HEK293 (cell line): Measurements from ENCODE around the gene MYOCOS.
"Not testable (repeated sequence)": the region's sequence is repeated elsewhere in the genome, so short reads cannot be mapped to it uniquely, and the experiment has no call there.

Experiments
- CTCF ChIA-PET: fragments of 350-600 bp; formaldehyde crosslinking; extraction: SDS; loops from one replicate; lab custom pipeline; 2021; ENCODE audit warnings: antibody characterized with exemption; lab: Yijun Ruan, JAX
- POLR2A ChIA-PET: fragments of 300-600 bp; formaldehyde crosslinking; extraction: SDS; loops from one replicate; lab custom pipeline; 2020; ENCODE audit warnings: antibody characterized with exemption, inconsistent platforms; lab: Yijun Ruan, JAX
- H3K27ac ChIP-seq: fragments of 200-500 bp; sonication (Bioruptor generic); 2 replicates; pipeline ENCODE4 v1.5.1; 2014; ENCODE audit warnings: low read depth, low read length, control low read depth, inconsistent platforms; ENCODE audit errors: extremely low read depth
- H3K36me3 ChIP-seq, 2 experiments: fragments of 200-500 bp in 1 of 2; sonication (Bioruptor generic) in 1 of 2; 1 replicate in 1 of 2; 2 replicates in 1 of 2; pipeline ENCODE4 v1.5.1; 2014 to 2017; ENCODE audit warnings: inconsistent platforms in 2 of 2, low read length in 2 of 2; ENCODE audit not compliant: control insufficient read depth in 2 of 2, insufficient read depth in 1 of 2
- H3K4me1 ChIP-seq: fragments of 200-500 bp; sonication (Bioruptor generic); 2 replicates; pipeline ENCODE4 v1.5.1; 2014; ENCODE audit warnings: mild to moderate bottlenecking, low read length, inconsistent platforms; ENCODE audit not compliant: control insufficient read depth, insufficient read depth
- H3K4me3 ChIP-seq: 2 replicates; pipeline ENCODE4 v1.5.1; 2011; ENCODE audit warnings: low read depth, mild to moderate bottlenecking, control low read depth, low read length, moderate library complexity
- H3K9me3 ChIP-seq: fragments of 200-500 bp; sonication (Bioruptor generic); 2 replicates; pipeline ENCODE4 v1.5.1; 2014; ENCODE audit warnings: low read depth, low read length, inconsistent platforms; ENCODE audit not compliant: control insufficient read depth, insufficient read depth
- GLI2 ChIP-seq: fragments of 450-650 bp; formaldehyde crosslinking; IDR thresholded peaks from 2 replicates; pipeline ENCODE4; 2017; ENCODE audit warnings: missing biosample characterization, missing genetic modification characterization, low read depth, borderline replicate concordance
- SCRT1 ChIP-seq: fragments of 450-650 bp; formaldehyde crosslinking; IDR thresholded peaks from 2 replicates; pipeline ENCODE4 v1.5.1; 2016; ENCODE audit warnings: missing biosample characterization, missing genetic modification characterization, borderline replicate concordance
- TCF7L2 ChIP-seq: IDR thresholded peaks from 2 replicates; pipeline ENCODE4 v1.6.1; 2011; ENCODE audit warnings: low read depth, mild to moderate bottlenecking, inconsistent platforms, low read length, moderate library complexity, borderline replicate concordance
- WT1 ChIP-seq: fragments of 450-650 bp; formaldehyde crosslinking; IDR thresholded peaks from 2 replicates; pipeline ENCODE4 v1.5.1; 2016; ENCODE audit warnings: missing biosample characterization, missing genetic modification characterization
- ZBTB20 ChIP-seq: fragments of 450-650 bp; formaldehyde crosslinking; IDR thresholded peaks from 2 replicates; pipeline ENCODE4 v1.5.1; 2016; ENCODE audit warnings: missing biosample characterization, missing genetic modification characterization
- ZBTB7A ChIP-seq: fragments of 450-650 bp; formaldehyde crosslinking; IDR thresholded peaks from 2 replicates; pipeline ENCODE4 v1.5.1; 2016; ENCODE audit warnings: low read depth, missing biosample characterization, missing genetic modification characterization
- ZFHX2 ChIP-seq: fragments of 450-650 bp; formaldehyde crosslinking; conservative IDR thresholded peaks from 2 replicates; pipeline ENCODE4 v1.5.1; 2016; ENCODE audit warnings: missing biosample characterization, missing genetic modification characterization
- ZNF148 ChIP-seq: fragments of 450-650 bp; formaldehyde crosslinking; IDR thresholded peaks from 2 replicates; pipeline ENCODE4 v1.5.0; 2017; ENCODE audit warnings: missing biosample characterization, missing genetic modification characterization, borderline replicate concordance
- ZNF175 ChIP-seq: fragments of 450-650 bp; formaldehyde crosslinking; IDR thresholded peaks from 2 replicates; pipeline ENCODE4 v1.5.1; 2016; ENCODE audit warnings: missing biosample characterization, missing genetic modification characterization
- ZNF2 ChIP-seq: fragments of 450-650 bp; formaldehyde crosslinking; IDR thresholded peaks from 2 replicates; pipeline ENCODE4 v1.5.1; 2016; ENCODE audit warnings: missing biosample characterization, missing genetic modification characterization
- ZNF211 ChIP-seq: fragments of 450-650 bp; formaldehyde crosslinking; IDR thresholded peaks from 2 replicates; pipeline ENCODE4 v1.5.1; 2016; ENCODE audit warnings: low read depth, missing biosample characterization, missing genetic modification characterization
- ZNF23 ChIP-seq: fragments of 450-650 bp; formaldehyde crosslinking; IDR thresholded peaks from 2 replicates; pipeline ENCODE4 v1.5.1; 2016; ENCODE audit warnings: missing biosample characterization, missing genetic modification characterization, borderline replicate concordance
- ZNF239 ChIP-seq: fragments of 450-650 bp; formaldehyde crosslinking; IDR thresholded peaks from 2 replicates; pipeline ENCODE4 v1.5.1; 2016; ENCODE audit warnings: missing biosample characterization, missing genetic modification characterization
- ZNF24 ChIP-seq: fragments of 450-650 bp; formaldehyde crosslinking; IDR thresholded peaks from 2 replicates; pipeline ENCODE4 v1.5.1; 2016; ENCODE audit warnings: missing biosample characterization, missing genetic modification characterization
- ZNF26 ChIP-seq: fragments of 450-650 bp; formaldehyde crosslinking; IDR thresholded peaks from 2 replicates; pipeline ENCODE4 v1.5.1; 2016; ENCODE audit warnings: missing biosample characterization, missing genetic modification characterization
- ZNF266 ChIP-seq: fragments of 450-650 bp; formaldehyde crosslinking; IDR thresholded peaks from 2 replicates; pipeline ENCODE4 v1.5.1; 2016; ENCODE audit warnings: missing biosample characterization, missing genetic modification characterization, low read depth
- ZNF621 ChIP-seq: fragments of 450-650 bp; formaldehyde crosslinking; IDR thresholded peaks from 2 replicates; pipeline ENCODE4 v1.5.1; 2017; ENCODE audit warnings: missing biosample characterization, missing genetic modification characterization
- ZNF654 ChIP-seq: fragments of 450-650 bp; formaldehyde crosslinking; IDR thresholded peaks from 2 replicates; pipeline ENCODE4 v1.5.1; 2016; ENCODE audit warnings: low read depth, missing biosample characterization, missing genetic modification characterization
- ZNF670 ChIP-seq: fragments of 450-650 bp; formaldehyde crosslinking; IDR thresholded peaks from 2 replicates; pipeline ENCODE4 v1.5.1; 2016; ENCODE audit warnings: missing biosample characterization, missing genetic modification characterization, low read depth
- ZNF791 ChIP-seq: fragments of 450-650 bp; formaldehyde crosslinking; IDR thresholded peaks from 2 replicates; pipeline ENCODE4 v1.5.1; 2016; ENCODE audit warnings: missing biosample characterization, missing genetic modification characterization
- ZXDB ChIP-seq: fragments of 450-650 bp; formaldehyde crosslinking; IDR thresholded peaks from 2 replicates; pipeline ENCODE4 v1.5.1; 2016; ENCODE audit warnings: missing biosample characterization, missing genetic modification characterization

Gene MYOCOS

GRCh38 chr1:171596705-171597104 lies 25.3 kb upstream of the MYOCOS start:
- H3K27ac ChIP-seq, result no peak overlapping the region
- no peaks in the 10 kb centered on the region for H3K9me3 ChIP-seq
- H3K4me1 ChIP-seq, result no peaks in the 10 kb centered on the region
- CTCF ChIA-PET, result no interaction called here
- no peak overlapping the region for H3K4me3 ChIP-seq
- TF ChIP-seq ZNF24 (tag by site-specific recombination), result no peak
- TF ChIP-seq ZBTB7A, result no peak
- no peak for TF ChIP-seq SCRT1 (tag by site-specific recombination)
- TF ChIP-seq ZNF791 (tag by site-specific recombination), result no peak
- H3K36me3 ChIP-seq, result peaks cover 11 to 27% of the 10 kb centered on the region in 2 experiments
- POLR2A ChIA-PET, result no interaction called here

- H3K4me1 ChIP-seq, result no peaks in the 10 kb centered on the region
- TF ChIP-seq ZNF621 (tag by site-specific recombination) (no peak), ZFHX2 (tag by site-specific recombination) (no peak), ZNF239 (tag by site-specific recombination) (no peak), ZNF266 (tag by site-specific recombination) (no peak), ZNF26 (no peak), ZNF148 (tag by site-specific recombination) (no peak), ZXDB (tag by site-specific recombination) (no peak), ZNF175 (no peak), ZBTB20 (tag by site-specific recombination) (no peak), GLI2 (no peak)
- TF ChIP-seq, all 188 proteins: peak for 0
- ChIA-PET CTCF (no interaction called here), POLR2A (no interaction called here)
- peaks cover 9 to 22% of the 10 kb centered on the region in 2 experiments; a peak in 2 of 3 replicates for H3K36me3 ChIP-seq
- no peaks in the 10 kb centered on the region for H3K9me3 ChIP-seq
- H3K27ac ChIP-seq, result no peak overlapping the region
- no peak overlapping the region for H3K4me3 ChIP-seq
Observed at GRCh38 chr1:171597203-171597602, 24.8 kb upstream of the MYOCOS start.

- H3K4me3 ChIP-seq, POLR2A ChIA-PET, H3K36me3 ChIP-seq, H3K4me1 ChIP-seq, H3K27ac ChIP-seq, CTCF ChIA-PET, H3K9me3 ChIP-seq: not testable (repeated sequence)
Observed at GRCh38 chr1:171600310-171600709, 21.7 kb upstream of the MYOCOS start.

GRCh38 chr1:171600862-171601261 lies 21.2 kb upstream of the MYOCOS start:
- Histone ChIP-seq H3K36me3 (no peaks in the 10 kb centered on the region), H3K4me1 (no peaks in the 10 kb centered on the region), H3K4me3 (no peak overlapping the region), H3K27ac (no peak overlapping the region), H3K9me3 (no peaks in the 10 kb centered on the region)
- no peak for TF ChIP-seq WT1 (tag by site-specific recombination)
- TF ChIP-seq ZNF654 (tag by site-specific recombination), result no peak
- no peak for TF ChIP-seq ZNF23
- no peak for TF ChIP-seq ZNF670 (tag by site-specific recombination)
- TF ChIP-seq ZNF2 (tag by site-specific recombination), result no peak
- no peak for TF ChIP-seq TCF7L2
- no peak for TF ChIP-seq ZNF621 (tag by site-specific recombination)
- TF ChIP-seq ZBTB20 (tag by site-specific recombination), result no peak
- TF ChIP-seq ZNF211 (tag by site-specific recombination), result no peak
- no peak for TF ChIP-seq SCRT1 (tag by site-specific recombination)
- CTCF ChIA-PET, result no interaction called here
- POLR2A ChIA-PET, result no interaction called here

- CTCF ChIA-PET, POLR2A ChIA-PET, H3K4me3 ChIP-seq, H3K4me1 ChIP-seq, H3K9me3 ChIP-seq, H3K36me3 ChIP-seq, H3K27ac ChIP-seq: not testable (repeated sequence)
Observed at GRCh38 chr1:171603042-171603441, 19.0 kb upstream of the MYOCOS start.
